OCI-M2 (cell line): ENCODE data around the gene USHBP1.
"Not testable (repeated sequence)": the region's sequence is repeated elsewhere in the genome, so short reads cannot be mapped to it uniquely, and the experiment has no call there.

Experiments used
- DNase-seq: peaks from one replicate; lab custom pipeline; 2025; ENCODE audit not compliant: unreplicated experiment; lab: John Stamatoyannopoulos, UW

Gene USHBP1

GRCh38 chr19:17295551-17295950 is 31.0 kb upstream of the USHBP1 start:
- DNase-seq: not testable (repeated sequence)

GRCh38 chr19:17294051-17294891 is 29.7 kb upstream of the USHBP1 start:
- no peak for DNase-seq

GRCh38 chr19:17293605-17294004 is 29.1 kb upstream of the USHBP1 start:
- no peak for DNase-seq

GRCh38 chr19:17292301-17293074 is 27.9 kb upstream of the USHBP1 start:
- peak; percentile 53 for DNase-seq

- no peak for DNase-seq
Measured at GRCh38 chr19:17289489-17289888, 24.9 kb upstream of the USHBP1 start.

- no peak for DNase-seq
Measured at GRCh38 chr19:17286752-17287151, 22.2 kb upstream of the USHBP1 start.

GRCh38 chr19:17286263-17286662 is 21.7 kb upstream of the USHBP1 start:
- no peak for DNase-seq

- DNase-seq: no peak
Measured at GRCh38 chr19:17285415-17286135, 21.0 kb upstream of the USHBP1 start.

- no peak for DNase-seq
Measured at GRCh38 chr19:17283504-17283996, 19.0 kb upstream of the USHBP1 start.

GRCh38 chr19:17282488-17283125 is 18.1 kb upstream of the USHBP1 start:
- DNase-seq: peak; percentile 19

GRCh38 chr19:17281391-17282304 is 17.1 kb upstream of the USHBP1 start, which contains the start of gene ANKLE1:
Gene ANKLE1, plus strand, starts transcription at chr19:17281901. Its CDS starts 20 bp downstream, at chr19:17281921.
- peak; percentile 77 for DNase-seq

GRCh38 chr19:17279436-17279835 is 14.9 kb upstream of the USHBP1 start:
- no peak for DNase-seq

- no peak for DNase-seq
Measured at GRCh38 chr19:17275441-17276175, 11.1 kb upstream of the USHBP1 start.

GRCh38 chr19:17274892-17275291 is 10.3 kb upstream of the USHBP1 start:
- DNase-seq: not testable (repeated sequence)

- no peak for DNase-seq
Measured at GRCh38 chr19:17268754-17269153, 4.2 kb upstream of the USHBP1 start.

- peak; percentile 93 for DNase-seq
Measured at GRCh38 chr19:17266975-17267788, 2.6 kb upstream of the USHBP1 start, which contains the start of gene BABAM1. Gene BABAM1, plus strand, starts transcription at chr19:17267443. Its CDS starts 1,364 bp downstream, at chr19:17268807.

- no peak for DNase-seq
Measured at GRCh38 chr19:17266589-17266974, 2.0 kb upstream of the USHBP1 start.

GRCh38 chr19:17266026-17266425 is 1.5 kb upstream of the USHBP1 start:
- no peak for DNase-seq
